CD4-positive, alpha-beta T cell treated with Interleukin-6 for 4 hours (primary cell): ENCODE data around the gene CRB3.
"Not testable (repeated sequence)": the region's sequence is repeated elsewhere in the genome, so short reads cannot be mapped to it uniquely, and the experiment has no call there.

ENCODE experiments used
- DNase-seq: peaks from one replicate; pipeline ENCODE4 v3.0.0-alpha.2; 2020; ENCODE audit warnings: mixed read lengths

The CRB3 gene

DNA sequence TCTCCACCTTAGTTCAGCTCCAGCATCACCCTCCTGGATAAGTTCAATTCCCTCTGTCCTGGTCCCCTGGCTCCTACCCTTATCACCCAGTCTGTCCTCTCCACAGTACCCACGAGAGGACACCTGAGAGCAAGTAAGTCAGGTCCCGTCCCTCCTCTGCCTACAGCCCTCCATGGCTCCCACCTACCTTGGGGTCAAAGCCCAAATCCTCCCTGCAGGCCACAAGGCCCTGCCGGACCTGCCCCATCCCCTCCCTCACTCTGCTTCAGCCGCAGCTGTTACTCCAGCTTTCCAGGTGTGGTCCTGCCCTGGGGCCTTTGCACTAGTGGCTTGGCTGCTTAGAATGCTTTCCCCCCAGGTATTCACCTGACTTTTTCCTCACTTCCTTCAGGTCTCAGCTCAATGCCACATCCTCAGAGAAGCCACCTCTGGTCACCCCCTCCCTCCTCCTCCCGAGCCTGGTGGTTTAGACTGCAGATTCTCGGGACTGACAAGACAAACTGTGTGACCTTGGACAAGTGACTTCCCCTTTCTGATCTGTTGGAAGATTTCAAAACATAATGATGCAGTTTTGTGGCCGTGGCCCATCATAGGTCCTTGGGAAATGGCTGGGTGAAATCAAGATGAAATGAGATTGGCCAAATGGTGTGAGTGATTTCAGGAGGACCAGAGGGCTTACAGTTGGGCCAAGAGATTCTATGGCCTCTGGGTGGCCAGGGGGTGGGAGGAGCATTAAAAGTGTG, 34.4 kb downstream of the CRB3 start:
- DNase-seq, result no peak

DNA sequence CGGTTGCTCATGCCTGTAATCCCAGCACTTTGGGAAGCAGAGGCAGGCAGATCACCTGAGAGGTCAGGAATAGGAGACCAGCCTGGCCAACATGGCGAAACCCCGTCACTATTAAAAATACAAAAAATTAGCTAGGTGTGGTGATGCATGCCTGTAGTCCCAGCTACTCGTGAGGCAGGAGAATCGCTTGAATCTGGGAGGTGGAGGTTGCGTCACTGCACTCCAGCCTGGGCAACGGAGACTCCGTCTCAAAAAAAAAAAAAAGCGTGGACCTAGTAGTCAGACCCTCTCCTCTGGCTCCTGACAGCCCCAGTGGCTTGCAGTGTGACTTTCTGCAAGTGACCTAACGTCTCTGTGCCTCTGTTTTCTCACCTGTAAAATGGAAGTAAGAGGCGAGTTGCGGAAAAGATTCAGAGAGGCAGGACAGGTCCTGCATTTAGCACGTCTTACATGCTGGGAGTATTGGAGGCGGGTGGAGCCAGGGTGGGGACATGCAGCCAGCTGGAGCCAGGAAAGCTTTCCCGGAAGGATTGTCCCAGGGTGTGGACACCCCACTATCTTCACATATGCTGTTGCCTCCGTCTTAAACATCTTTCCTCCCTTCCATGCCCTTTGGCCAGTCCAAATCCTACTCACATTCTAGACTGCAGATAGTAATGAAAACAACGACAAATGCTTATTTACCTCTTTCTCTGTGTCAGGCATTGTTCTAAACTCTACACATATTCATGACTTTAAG, 35.1 kb downstream of the CRB3 start:
- no peak for DNase-seq

DNA sequence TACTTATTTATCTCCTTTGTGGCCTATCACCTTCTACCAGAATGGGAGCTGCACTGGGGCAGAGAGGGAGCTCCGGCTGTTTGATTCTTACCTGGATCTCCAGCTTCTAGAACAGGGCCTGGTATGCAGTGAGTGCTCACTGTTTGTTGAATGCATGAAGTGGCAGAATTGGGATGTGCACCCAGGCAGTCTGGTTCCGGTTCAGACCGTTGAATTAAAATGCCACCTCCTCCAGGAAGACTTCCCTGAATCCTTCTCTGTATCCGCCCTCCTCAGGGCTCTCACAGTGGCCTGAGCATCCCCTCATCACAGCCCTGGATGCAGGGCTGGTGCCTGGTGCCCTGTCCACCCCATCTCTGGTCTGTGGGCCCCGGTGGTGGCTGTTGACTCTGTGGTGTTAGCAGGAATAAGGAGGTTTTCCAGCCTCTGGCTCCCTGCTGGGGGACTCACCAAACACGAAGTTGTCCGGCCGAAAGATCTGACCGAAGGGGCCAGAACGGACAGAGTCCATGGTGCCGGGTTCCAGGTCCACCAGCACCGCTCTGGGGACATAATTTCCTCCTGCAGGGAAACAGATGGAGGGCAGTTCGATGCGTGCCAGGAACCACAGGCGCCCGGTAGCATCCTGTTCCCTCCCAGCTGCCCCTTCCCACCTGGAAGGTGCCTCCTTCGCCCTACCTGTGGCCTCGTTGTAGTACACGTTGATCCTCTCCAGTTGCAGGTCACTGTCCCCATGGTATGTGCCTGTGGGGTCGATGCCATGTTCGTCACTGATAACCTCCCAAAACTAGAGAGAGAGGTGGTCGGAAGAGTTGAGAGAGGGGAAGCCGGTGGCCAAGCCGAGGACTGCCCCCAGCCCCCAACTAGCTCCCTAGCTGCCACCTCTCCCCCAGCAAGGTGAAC, 37.0 kb downstream of the CRB3 start:
- no peak for DNase-seq

DNA sequence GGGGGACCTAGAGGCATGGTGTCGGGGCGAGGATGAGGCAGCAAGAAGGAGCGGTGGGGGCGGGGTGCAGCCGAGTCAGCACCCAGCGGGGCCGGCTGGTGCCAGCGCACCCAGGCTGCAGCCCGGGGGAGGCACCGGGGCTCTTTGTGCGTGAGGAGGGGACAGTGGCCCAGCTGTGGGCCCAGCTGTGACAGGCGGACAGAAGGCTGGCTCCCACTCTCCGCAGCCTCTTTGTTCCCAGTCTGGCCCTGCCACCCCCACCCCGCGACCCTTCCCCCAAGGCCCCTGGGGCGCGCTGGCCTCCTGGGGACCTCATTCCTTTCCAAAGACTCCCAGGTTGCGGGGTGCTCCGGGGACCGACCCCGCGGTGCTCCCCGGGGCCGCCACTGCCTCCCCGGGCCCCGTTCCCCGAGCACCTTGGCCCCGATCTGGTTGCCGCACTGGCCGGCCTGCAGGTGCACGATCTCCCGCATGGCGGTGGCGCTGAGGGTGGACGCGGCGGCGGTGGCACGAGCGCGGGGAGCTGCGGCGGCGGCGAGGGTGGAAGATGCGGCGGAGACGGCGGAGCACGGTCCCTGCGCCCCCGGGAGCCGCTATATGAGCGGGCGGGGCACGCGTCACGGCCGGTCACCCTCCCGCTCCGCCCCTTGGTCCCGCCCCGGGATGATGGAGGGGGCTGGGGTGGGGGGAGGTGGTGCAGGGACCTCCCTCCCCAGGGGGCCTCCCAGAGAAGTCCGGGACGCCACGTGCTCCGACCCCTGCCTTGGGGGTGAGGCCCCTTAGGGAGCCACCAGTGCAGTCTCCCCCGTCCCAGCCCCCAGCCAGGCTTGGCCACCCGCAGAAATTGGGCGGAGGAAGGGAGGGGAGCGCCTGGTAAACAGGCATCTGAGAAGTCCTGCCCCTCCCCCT, 37.9 kb downstream of the CRB3 start, which contains the start of gene TUBB4A:
Gene TUBB4A (minus strand): TSS at position 570 of the 909 bp plus-strand sequence. CDS start 97 bp downstream, at position 473.
- peak; percentile 57 for DNase-seq

DNA sequence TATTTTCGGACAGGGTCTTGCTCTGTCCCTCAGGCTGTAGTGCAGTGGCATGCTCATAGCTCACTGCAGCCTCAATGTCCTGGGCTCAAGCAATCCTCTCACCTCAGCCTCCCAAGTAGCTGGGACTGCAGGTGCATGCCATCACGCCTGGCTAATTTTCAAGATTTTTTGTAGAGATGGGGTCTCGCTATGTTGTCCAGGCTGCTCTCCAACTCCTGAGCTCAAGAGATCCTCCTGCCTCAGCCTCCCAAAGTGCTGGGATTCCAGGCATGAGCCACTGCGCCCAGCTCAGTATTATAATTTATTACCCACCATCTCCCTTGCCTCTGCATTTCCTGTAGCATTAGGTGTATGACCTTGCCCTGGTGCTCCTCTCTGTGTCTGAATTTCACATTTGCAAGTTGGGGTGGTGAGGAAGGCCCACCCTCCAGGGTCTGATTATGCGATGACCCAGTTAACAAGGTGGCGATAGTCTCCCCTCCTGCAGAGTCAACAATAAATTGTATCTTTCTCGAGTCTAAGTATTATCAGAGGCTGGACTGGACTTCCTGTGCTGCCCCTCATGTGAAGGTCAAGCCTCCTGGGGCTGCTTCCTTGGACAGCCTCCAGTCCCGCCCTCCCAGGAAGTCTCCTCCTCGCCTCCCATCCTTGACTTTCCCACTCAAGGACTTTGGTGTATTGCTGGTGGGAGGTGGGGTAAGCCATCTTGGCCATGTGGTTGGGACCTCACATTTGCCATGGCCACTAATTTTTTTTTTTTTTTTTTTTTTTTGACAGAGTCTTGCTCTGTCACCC, 39.5 kb downstream of the CRB3 start:
- no peak for DNase-seq

DNA sequence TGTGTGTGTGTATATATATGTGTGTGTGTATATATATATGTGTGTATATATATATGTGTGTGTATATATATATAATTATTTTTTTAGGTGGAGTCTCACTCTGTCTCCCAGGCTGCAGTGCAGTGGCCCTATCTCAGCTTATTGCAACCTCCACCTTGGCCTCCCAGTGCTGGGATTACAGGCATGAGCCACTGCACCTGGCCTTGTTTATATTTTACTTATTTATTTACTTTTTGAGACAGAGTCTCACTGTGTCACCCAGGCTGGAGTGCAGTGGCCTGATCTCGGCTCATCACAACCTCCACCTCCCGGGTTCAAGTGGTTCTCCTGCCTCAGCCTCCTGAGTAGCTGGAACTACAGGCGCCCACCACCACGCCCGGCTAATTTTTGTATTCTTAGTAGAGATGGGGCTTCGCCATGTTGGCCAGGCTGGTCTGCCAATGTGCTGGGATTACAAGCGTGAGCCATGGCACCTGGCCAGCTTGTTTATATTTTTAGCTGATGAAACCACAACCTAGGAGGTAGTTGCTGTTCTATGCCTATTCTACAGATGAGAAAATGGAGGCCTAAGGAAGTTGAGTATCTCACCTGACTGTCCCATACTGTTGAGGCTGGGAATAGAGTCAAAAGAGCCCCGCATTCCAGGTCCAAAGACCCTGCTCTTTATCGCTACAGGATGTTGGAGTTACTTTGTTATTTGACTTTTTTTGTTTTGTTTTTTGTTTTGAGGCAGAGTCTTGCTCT, 44.1 kb downstream of the CRB3 start:
- not testable (repeated sequence) for DNase-seq

DNA sequence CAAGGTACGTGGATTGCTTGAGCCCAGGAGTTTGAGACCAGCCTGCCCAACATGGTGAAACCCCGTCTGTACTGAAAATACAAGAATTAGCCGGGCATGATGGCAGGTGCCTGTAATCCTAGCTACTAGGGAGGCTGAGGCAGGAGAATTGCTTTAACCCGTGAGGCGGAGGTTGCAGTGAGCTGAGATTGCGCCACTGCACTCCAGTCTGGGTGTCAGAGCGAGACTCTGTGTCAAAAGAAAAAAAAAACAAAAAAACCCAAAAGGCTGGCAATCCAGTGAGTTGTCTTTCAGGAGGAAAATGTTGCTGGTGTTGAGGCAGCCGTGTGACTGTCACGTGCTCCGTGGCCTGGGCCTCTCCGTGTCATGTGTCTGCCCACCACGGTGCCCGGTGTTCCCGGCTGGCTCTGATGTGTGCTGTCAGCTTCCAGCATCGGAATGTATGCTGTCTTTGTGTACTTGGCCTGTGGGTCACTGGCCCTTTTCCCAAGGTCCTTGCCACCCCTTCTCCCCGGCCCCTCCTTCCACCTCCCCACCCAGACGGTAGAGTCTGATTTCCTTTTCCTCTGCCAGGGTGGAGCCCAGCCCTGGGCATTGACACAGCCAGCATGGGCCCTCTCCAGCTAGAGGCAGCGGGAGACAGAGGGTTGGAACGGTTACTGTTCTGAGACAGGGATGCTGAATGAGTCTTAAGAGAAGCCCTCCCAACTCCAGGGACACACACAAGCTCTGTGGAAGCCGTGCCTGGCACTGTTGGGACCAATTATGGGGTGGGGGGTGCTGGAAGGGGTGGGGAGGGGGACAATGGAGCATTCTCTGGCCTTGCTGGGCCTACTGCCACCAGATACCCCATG, 45.3 kb downstream of the CRB3 start:
- DNase-seq, result no peak

DNA sequence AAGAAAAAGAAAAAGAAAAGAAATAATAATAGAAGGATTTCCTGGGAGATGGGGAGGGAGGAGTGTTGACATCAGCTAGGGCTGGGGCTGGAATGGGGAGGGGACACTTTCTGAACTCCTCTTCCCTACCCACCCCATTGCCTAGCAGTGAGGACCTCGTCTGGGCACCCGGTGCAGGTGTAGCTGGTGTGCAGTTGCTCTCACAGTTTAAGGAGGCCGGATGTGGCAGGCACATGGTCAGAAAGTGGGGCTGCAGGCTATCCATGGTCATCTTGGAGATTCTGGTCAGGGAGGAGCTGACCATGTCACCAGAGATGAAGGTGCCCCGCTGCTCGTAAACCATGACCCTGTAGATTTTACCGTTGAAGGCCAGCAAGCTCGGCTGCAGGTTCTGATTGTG, 46.5 kb downstream of the CRB3 start:
- DNase-seq, result no peak

DNA sequence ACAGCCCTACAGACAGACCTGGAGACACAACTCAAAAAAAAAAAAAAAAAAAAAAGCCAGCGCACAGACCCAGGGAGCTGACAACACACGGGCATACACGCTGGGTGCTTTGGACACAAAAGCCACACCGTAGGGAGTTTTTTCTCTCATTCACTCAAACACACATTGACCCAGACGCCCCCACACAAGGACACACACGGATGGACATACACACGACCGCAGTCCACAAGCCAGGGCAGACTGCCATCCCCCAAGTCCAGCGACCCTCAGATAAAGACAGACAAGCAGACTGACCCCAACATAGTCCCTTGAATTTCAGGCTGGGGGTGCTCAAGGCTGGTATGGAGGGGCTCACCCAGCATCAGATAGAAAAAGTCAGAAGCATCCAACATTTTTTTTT, 50.0 kb downstream of the CRB3 start:
- no peak for DNase-seq

DNA sequence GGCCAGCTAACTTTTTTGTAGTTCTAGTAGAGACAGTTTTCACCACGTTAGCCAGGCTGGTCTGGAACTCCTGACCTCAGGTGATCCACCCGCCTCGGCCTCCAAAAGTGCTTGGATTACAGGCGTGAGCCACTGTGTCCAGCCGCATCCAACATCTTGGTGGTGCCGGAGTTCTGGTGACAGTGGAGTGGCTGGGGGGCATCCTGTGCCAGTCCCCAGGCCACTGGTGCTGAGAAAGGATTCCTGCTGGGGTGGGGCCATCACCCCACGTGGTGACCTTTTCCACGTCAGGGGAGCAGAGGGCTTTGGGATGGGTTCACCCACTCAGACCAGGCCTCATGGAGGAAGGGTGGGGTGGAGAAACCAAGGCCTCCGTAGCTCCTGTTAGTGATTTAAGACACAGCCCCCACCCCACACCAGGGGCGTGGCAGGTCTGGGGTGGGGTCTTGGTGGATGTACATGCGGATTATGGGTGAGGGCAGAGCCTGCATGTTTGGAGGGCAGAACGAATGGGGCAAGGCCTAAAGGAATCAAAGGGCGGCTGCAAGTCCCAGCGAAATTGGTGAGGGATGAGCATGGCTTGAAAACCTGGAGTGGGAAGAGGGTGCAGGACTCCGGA, 51.0 kb downstream of the CRB3 start:
- no peak for DNase-seq

DNA sequence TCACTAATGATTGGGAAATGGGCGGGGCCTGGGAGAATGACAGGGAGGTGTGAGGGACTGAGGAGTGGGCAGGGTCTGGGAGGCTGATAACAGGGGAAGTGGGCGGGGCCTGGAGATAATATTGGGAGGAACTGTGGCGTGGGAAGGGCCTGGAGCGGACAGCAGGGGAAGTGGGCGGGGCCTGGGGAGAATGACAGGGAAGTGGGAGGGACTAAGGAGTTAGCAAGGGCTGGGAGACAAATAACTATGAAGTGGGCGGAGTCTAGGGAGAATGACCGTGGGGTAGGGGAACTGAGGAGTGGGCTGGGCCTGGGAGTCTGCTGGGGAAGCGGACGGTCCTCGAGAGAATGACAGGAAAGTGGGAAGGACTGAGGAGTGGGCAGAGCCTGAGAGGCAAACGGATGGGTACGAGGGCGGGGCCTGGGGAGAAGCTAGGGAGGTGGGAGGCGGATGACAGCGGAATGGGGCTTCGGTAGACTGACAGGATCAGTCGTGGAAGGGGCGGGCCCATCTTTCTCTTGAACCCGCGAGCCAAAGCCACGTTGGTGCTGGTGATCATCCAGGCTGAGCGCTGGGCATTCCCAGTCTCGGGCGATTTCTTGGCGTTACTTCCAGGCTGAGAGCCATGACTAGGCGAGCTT, 52.1 kb downstream of the CRB3 start:
- peak; percentile 77 for DNase-seq
